Lower leg skin (tissue), 3 donors: ENCODE measurements around the gene VWA8.

ENCODE experiments used
- POLR2A ChIP-seq, 2 donors: fragments of 450-650 bp; IDR thresholded peaks; one replicate each; pipeline ENCODE4 v1.6.1; 2016 to 2017; ENCODE audit warnings: antibody characterized with exemption in 2 of 2, mild to moderate bottlenecking in 1 of 2, moderate library complexity in 1 of 2
- TF ChIP-seq, protein P1 (sequence below), 3 donors: fragments of 450-650 bp; IDR thresholded peaks; one replicate each; pipeline ENCODE4 v1.5.1; 2016; ENCODE audit warnings: antibody characterized with exemption in 3 of 3, mild to moderate bottlenecking in 3 of 3, moderate library complexity in 2 of 3

DNA sequence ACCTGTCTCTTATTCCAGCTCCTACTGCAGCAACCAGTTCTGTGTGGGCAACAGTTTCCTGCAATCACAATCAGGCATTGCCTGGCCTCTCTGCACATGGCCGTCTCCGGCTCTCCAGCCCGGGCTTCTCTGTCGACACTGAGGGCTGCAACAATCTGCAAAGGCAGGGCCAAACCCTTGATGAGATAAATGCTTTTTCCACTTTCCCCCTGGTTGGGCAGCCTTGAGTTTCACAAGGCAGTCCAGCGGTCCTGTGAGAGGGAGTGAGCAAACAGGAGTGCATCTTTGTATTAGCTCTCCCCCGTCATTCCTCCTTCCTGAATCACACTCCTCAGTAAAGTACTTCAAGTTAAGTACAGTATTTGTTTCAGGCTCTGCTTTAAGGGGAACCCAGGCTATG, 40.7 kb upstream of the VWA8 start:
- TF ChIP-seq, protein P1, sequence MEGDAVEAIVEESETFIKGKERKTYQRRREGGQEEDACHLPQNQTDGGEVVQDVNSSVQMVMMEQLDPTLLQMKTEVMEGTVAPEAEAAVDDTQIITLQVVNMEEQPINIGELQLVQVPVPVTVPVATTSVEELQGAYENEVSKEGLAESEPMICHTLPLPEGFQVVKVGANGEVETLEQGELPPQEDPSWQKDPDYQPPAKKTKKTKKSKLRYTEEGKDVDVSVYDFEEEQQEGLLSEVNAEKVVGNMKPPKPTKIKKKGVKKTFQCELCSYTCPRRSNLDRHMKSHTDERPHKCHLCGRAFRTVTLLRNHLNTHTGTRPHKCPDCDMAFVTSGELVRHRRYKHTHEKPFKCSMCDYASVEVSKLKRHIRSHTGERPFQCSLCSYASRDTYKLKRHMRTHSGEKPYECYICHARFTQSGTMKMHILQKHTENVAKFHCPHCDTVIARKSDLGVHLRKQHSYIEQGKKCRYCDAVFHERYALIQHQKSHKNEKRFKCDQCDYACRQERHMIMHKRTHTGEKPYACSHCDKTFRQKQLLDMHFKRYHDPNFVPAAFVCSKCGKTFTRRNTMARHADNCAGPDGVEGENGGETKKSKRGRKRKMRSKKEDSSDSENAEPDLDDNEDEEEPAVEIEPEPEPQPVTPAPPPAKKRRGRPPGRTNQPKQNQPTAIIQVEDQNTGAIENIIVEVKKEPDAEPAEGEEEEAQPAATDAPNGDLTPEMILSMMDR (IDR thresholded peaks at IDR 0.05), result no peak
- TF ChIP-seq POLR2A (IDR thresholded peaks at IDR 0.05), result no peak
